Measurements from ENCODE around the gene ZMYM3. TPM values are rescaled to one million over a fixed set of nuclear protein-coding genes. Genes with fewer than 3 reads are reported as not detected.

The ZMYM3 gene
- total and polyA plus RNA-seq, 9 of the 15 experiments (the other 6 are each of a cell fraction or from before 2014, with no cell fraction given): 4.3 to 36.3 (median 16.8) TPM

DNA sequence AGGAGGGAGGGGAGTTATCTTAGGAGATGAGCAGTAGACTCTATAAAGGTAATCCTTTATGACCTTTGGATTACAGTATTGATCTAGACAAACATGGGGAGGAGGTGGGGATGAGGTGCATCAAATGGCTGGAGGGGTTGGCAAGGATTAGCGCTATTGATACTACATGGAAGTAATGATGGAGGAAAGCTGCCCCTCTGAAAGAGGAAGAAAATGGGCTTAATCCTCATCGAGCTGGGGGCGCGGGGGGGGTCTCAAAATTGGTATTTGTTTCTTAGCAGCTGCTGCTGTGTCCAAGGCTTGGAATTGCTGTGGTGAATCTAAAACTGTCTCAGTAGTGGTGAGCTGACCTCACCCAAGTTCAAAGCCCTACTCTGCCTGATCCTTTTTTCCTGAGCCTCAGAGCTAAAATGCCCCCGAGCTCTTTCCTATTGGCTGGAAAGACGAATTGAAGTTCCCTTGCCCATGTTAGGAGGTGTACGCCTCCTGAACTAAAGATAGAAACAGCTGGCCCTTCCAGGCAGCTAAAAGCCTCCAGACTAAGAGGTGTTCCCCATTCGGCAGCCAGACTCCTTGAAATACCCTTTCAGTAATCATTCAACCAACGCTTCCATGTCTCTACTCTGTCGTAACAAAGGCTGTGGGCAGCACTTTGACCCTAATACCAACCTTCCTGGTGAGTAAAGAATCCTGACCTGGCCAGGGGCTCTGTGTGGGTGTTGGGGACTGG is 47.4 kb upstream of the ZMYM3 start, which contains the start of gene ITGB1BP2 (continued):
- TF ChIP-seq, protein P1, sequence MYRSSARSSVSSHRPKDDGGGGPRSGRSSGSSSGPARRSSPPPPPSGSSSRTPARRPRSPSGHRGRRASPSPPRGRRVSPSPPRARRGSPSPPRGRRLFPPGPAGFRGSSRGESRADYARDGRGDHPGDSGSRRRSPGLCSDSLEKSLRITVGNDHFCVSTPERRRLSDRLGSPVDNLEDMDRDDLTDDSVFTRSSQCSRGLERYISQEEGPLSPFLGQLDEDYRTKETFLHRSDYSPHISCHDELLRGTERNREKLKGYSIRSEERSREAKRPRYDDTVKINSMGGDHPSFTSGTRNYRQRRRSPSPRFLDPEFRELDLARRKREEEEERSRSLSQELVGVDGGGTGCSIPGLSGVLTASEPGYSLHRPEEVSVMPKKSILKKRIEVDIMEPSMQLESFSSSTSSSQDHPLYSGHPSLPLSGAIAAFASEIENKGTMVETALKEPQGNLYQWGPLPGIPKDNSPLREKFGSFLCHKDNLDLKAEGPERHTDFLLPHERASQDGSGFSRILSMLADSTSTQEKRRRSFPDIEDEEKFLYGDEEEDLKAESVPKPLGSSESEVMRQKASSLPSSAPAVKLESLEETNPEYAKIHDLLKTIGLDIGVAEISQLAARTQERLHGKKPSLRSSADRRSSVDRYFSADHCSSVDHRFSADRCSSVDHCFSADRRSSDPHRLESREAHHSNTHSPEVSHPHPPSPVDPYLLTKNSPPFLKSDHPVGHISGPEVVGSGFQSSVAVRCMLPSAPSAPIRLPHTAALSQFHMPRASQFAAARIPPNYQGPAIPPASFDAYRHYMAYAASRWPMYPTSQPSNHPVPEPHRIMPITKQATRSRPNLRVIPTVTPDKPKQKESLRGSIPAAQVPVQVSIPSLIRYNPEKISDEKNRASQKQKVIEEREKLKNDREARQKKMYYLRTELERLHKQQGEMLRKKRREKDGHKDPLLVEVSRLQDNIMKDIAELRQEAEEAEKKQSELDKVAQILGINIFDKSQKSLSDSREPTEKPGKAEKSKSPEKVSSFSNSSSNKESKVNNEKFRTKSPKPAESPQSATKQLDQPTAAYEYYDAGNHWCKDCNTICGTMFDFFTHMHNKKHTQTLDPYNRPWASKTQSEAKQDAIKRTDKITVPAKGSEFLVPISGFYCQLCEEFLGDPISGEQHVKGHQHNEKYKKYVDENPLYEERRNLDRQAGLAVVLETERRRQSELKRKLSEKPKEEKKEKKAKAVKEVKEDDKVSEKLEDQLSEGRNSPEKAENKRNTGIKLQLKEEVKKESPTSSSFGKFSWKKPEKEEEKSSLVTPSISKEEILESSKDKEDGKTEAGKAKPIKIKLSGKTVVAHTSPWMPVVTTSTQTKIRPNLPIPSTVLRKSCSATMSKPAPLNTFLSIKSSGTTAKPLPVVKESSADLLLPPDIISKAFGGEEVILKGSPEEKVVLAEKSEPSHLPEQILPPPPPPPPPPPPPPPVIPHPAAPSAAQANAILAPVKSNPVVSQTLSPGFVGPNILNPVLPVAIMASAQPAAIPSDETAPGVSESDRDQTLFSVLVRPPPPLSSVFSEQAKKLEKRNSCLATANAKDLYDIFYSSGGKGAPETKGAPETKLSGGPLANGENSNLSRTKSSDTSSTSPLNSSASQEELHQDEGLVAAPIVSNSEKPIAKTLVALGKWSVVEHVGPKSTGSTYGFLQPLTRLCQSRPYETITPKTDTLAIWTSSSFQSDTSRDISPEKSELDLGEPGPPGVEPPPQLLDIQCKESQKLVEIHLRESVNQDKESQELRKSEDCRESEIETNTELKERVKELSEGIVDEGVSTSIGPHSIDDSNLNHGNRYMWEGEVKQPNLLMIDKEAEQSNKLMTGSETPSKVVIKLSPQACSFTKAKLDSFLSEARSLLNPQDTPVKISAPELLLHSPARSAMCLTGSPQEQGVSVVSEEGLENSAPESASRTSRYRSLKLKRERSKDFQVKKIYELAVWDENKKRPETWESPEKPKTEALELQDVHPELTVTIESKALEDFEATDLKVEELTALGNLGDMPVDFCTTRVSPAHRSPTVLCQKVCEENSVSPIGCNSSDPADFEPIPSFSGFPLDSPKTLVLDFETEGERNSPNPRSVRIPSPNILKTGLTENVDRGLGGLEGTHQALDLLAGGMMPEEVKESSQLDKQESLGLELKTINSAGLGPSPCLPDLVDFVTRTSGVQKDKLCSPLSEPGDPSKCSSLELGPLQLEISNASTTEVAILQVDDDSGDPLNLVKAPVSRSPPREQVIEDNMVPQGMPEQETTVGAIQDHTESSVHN (IDR thresholded peaks at IDR 0.05; ENCODE audit: borderline replicate concordance in 1 of 2, low read depth in 1 of 2): no peak
- no peak for TF ChIP-seq SIRT6 (IDR thresholded peaks at IDR 0.05; ENCODE audit: low read depth, low read length)
- TF ChIP-seq GABPB2 (CRISPR knock-in tag; conservative IDR thresholded peaks at IDR 0.05): no peak
- no peak for TF ChIP-seq RBM39 (optimal IDR thresholded peaks at IDR 0.05; ENCODE audit: low read depth, low read length)
- TF ChIP-seq, protein P2, sequence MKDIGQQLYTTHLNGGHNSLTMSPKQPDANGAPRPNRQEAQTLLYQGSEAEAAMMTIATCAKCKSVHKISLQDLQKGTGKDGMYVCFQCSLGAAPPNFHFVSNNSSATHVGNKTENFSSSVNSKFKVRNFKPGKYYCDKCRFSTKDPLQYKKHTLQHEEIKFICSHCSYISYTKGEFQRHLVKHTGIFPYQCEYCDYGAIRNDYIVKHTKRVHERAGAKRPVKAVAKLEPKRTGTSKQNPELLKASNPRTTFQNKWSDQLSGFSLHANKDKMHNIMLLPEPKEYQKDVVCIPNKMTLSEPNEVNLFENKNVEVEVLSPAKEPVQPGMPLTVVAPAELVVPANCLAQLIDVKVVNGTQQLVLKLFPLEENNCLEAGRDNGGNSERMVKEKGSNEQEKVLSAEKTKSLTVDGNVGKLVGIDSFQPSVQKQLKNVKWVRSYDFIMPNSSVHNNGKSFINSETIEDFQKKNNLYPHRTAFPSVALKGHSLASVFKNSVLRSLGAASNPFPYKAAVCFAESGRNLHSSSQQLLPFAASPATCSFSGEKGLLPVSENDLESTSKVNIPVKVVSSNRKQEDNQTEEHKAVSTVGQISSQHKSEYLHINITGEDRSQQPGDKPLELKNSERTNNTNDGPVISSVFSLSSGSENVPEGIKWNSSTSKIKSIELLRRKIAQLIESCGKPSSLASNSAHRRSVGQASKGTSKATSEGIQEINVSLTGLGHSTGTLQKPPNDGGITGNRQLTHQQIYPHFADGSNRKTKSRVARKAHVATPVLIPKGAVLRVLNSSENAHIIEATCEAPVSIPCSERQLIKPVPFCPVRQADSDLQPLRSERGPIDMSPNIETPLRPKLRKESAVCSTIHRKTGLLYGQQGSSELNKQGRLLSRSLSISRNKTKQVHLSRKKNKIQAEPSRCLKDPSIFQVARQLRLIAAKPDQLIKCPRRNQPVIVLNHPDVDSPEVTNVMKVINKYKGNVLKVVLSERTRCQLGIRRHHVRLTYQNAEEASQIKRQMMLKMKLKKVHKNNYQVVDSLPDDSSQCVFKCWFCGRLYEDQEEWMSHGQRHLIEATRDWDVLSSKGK (CRISPR knock-in tag; IDR thresholded peaks at IDR 0.05): no peak
- TF ChIP-seq, protein P3, sequence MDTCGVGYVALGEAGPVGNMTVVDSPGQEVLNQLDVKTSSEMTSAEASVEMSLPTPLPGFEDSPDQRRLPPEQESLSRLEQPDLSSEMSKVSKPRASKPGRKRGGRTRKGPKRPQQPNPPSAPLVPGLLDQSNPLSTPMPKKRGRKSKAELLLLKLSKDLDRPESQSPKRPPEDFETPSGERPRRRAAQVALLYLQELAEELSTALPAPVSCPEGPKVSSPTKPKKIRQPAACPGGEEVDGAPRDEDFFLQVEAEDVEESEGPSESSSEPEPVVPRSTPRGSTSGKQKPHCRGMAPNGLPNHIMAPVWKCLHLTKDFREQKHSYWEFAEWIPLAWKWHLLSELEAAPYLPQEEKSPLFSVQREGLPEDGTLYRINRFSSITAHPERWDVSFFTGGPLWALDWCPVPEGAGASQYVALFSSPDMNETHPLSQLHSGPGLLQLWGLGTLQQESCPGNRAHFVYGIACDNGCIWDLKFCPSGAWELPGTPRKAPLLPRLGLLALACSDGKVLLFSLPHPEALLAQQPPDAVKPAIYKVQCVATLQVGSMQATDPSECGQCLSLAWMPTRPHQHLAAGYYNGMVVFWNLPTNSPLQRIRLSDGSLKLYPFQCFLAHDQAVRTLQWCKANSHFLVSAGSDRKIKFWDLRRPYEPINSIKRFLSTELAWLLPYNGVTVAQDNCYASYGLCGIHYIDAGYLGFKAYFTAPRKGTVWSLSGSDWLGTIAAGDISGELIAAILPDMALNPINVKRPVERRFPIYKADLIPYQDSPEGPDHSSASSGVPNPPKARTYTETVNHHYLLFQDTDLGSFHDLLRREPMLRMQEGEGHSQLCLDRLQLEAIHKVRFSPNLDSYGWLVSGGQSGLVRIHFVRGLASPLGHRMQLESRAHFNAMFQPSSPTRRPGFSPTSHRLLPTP (IDR thresholded peaks at IDR 0.05; ENCODE audit: borderline replicate concordance, extremely low read depth, insufficient read length): no peak
- TF ChIP-seq KLF16 (IDR thresholded peaks at IDR 0.05): no peak
- no peak for TF ChIP-seq MYBL2 (IDR thresholded peaks at IDR 0.05; ENCODE audit: low read depth)
- TF ChIP-seq MYBL2 (CRISPR knock-in tag; IDR thresholded peaks at IDR 0.05; ENCODE audit: borderline replicate concordance): no peak
- no peak for TF ChIP-seq ARID1B (IDR thresholded peaks at IDR 0.05)
- no peak for TF ChIP-seq SOX6 (IDR thresholded peaks at IDR 0.05)
- TF ChIP-seq, protein P4, sequence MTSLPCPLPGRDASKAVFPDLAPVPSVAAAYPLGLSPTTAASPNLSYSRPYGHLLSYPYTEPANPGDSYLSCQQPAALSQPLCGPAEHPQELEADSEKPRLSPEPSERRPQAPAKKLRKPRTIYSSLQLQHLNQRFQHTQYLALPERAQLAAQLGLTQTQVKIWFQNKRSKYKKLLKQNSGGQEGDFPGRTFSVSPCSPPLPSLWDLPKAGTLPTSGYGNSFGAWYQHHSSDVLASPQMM (CRISPR knock-in tag; IDR thresholded peaks at IDR 0.05): no peak

Measured in K562 (cell line).